ENCODE results near the gene ATF7IP. TPM values are rescaled to one million over a fixed set of nuclear protein-coding genes. Genes with fewer than 3 reads are reported as not detected.
"Not testable (repeated sequence)": the region's sequence is repeated elsewhere in the genome, so short reads cannot be mapped to it uniquely, and the experiment has no call there.

ATF7IP gene
- total RNA-seq = 100 to 1,000 TPM; 101 to 107 TPM

- POLR2A ChIA-PET = interaction anchor here (0.6 to 2.6 kb wide), 19 partner anchors 21 to 405 kb away, joined by 3 to 55 read pairs (median 4); a partner anchor contains a TSS
- intact Hi-C loops (cut with micrococcal nuclease) = loop anchor here (2.0 to 5.0 kb wide), 4 partner anchors 29 to 128 kb away; no protein-coding TSS in a partner anchor
- CTCF ChIA-PET = interaction anchor here (0.5 to 2.4 kb wide), 33 partner anchors 10 to 408 kb away, joined by 3 to 35 read pairs (median 4); a partner anchor contains a TSS
- peak; percentile 98 for DNase-seq
- no peaks in the 10 kb centered on the region for H3K27me3 Mint-ChIP-seq
- peak within 1 kb of the TSS; percentile 97 for H3K27ac Mint-ChIP-seq
- peaks cover 31% of the 10 kb centered on the region for H3K4me1 Mint-ChIP-seq (ENCODE audit: low read depth)
- peak; percentile 32 for TF ChIP-seq CTCF (IDR thresholded peaks at IDR 0.05)
- peaks cover 30% of the 10 kb centered on the region for H3K36me3 Mint-ChIP-seq (ENCODE audit: low read depth)
- peaks cover 3% of the 10 kb centered on the region for H3K9me3 Mint-ChIP-seq
- peak; percentile 88 for ATAC-seq
- H3K4me3 Mint-ChIP-seq = peak within 1 kb of the TSS; percentile 75
Observed at GRCh38 chr12:14365294-14366208, at the start of gene ATF7IP. Gene ATF7IP, plus strand, starts transcription at chr12:14365682. Its CDS starts 58,234 bp downstream, at chr12:14423916.

GRCh38 chr12:14317362-14318146 lies 47.9 kb upstream of the ATF7IP start:
- intact Hi-C loops (cut with micrococcal nuclease) = no loop called here
- Mint-ChIP-seq H3K4me1 (ENCODE audit: low read depth) (no peaks in the 10 kb centered on the region), H3K27ac (no peak overlapping the region), H3K36me3 (ENCODE audit: low read depth) (no peaks in the 10 kb centered on the region), H3K4me3 (no peak overlapping the region), H3K9me3 (no peaks in the 10 kb centered on the region), H3K27me3 (no peaks in the 10 kb centered on the region)
- CTCF ChIA-PET = interaction anchor here (0.9 kb wide), 1 partner anchor 300 kb away, joined by 3 read pairs; no protein-coding TSS in a partner anchor
- ATAC-seq (no peak), DNase-seq (no peak)
- no peak for TF ChIP-seq CTCF (IDR thresholded peaks at IDR 0.05)
- POLR2A ChIA-PET = interaction anchor here (0.6 kb wide), 1 partner anchor 15 kb away, joined by 3 read pairs; no protein-coding TSS in a partner anchor

GRCh38 chr12:14319704-14320427 lies 45.6 kb upstream of the ATF7IP start:
- H3K4me3 Mint-ChIP-seq; H3K27ac Mint-ChIP-seq; H3K4me1 Mint-ChIP-seq (ENCODE audit: low read depth); DNase-seq; ATAC-seq; POLR2A ChIA-PET; CTCF ChIA-PET; intact Hi-C loops (cut with micrococcal nuclease); H3K36me3 Mint-ChIP-seq (ENCODE audit: low read depth); H3K27me3 Mint-ChIP-seq; H3K9me3 Mint-ChIP-seq: not testable (repeated sequence)

- ChIA-PET CTCF (interaction anchor here (1.7 kb wide), 1 partner anchor 65 kb away, joined by 3 read pairs; no protein-coding TSS in a partner anchor), POLR2A (no interaction called here)
- intact Hi-C loops (cut with micrococcal nuclease) = no loop called here
- TF ChIP-seq CTCF (IDR thresholded peaks at IDR 0.05) = no peak
- no peak for DNase-seq
- no peak overlapping the region for H3K4me3 Mint-ChIP-seq
- H3K9me3 Mint-ChIP-seq = no peaks in the 10 kb centered on the region
- no peaks in the 10 kb centered on the region for H3K36me3 Mint-ChIP-seq (ENCODE audit: low read depth)
- no peaks in the 10 kb centered on the region for H3K27me3 Mint-ChIP-seq
- no peaks in the 10 kb centered on the region for H3K4me1 Mint-ChIP-seq (ENCODE audit: low read depth)
- H3K27ac Mint-ChIP-seq = no peak overlapping the region
- ATAC-seq = no peak
Observed at GRCh38 chr12:14322403-14322802, 43.1 kb upstream of the ATF7IP start.
